Lower lobe of right lung (tissue), 2 donors: ENCODE results near the gene JAM2. TPM values are rescaled to one million over a fixed set of nuclear protein-coding genes. Genes with fewer than 3 reads are reported as not detected.

Experiments used
- ATAC-seq, 2 donors: fragments of 200-7000 bp; cut with Tn5 transposase; one replicate each; pipeline ENCODE4 v1.9.1; 2020 to 2022; ENCODE audit warnings: mild to moderate bottlenecking in 2 of 2, moderate library complexity in 2 of 2
- DNase-seq: peaks from one replicate; pipeline ENCODE4 v3.0.0-alpha.2; 2020
- H3K27ac ChIP-seq: fragments of 200-600 bp; one replicate; pipeline ENCODE4 v1.8.0; 2022
- H3K27me3 ChIP-seq: fragments of 200-600 bp; one replicate; pipeline ENCODE4 v1.8.0; 2022; ENCODE audit warnings: low read depth
- H3K36me3 ChIP-seq: fragments of 200-600 bp; one replicate; pipeline ENCODE4 v1.8.0; 2022; ENCODE audit warnings: mild to moderate bottlenecking
- H3K4me1 ChIP-seq: fragments of 200-600 bp; one replicate; pipeline ENCODE4 v1.8.0; 2022
- H3K4me3 ChIP-seq: fragments of 200-600 bp; one replicate; pipeline ENCODE4 v1.8.0; 2022; ENCODE audit warnings: mild to moderate bottlenecking
- H3K9me3 ChIP-seq: fragments of 200-600 bp; one replicate; pipeline ENCODE4 v1.8.0; 2022
- intact Hi-C: fragments of 100-400 bp; cut with DNase I; formaldehyde crosslinking; loops from one replicate; pipeline ENCODE4 v1.11.0; 2022
- total RNA-seq: library from RNA; stranded (reverse); fragmentation: NEBNext Ultra II Directional; extraction: Animal tissue kit (Norgen Biotek cat#: 25700); gene quantifications from one replicate; pipeline ENCODE4 v1.2.1, GENCODE V29; 2021
- TF ChIP-seq, protein P1 (sequence below): fragments of 200-600 bp; IDR thresholded peaks from one replicate; pipeline ENCODE4 v1.8.0; 2022; ENCODE audit warnings: antibody characterized with exemption, mild to moderate bottlenecking
- donor health status: DM: no; HTN: yes; CAD: no; lungs with severe emphysema.

Gene JAM2
- total RNA-seq, 1 donor from 2014 or later = 36.2 TPM

DNA sequence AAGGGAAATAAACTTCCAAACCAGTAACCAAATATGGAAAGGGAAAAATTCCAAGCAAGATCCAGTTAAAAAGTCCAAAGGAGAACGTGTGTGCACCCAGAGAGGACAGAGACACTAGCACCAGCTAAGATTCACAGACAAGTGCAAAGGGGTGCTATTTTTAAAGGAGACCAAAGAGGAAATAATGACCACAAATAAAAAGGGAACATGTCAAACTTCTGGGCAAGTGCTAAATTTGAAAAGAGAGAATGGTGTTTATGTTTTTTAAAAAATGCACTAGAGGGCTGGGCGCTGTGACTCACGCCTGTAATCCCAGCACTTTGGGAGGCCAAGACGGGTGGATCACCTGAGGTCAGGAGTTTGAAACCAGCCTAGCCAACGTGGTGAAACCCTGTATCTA lies 8.6 kb downstream of the JAM2 start:
- intact Hi-C loops = no loop called here
- no peaks in the 10 kb centered on the region for H3K4me1 ChIP-seq
- TF ChIP-seq, protein P1, sequence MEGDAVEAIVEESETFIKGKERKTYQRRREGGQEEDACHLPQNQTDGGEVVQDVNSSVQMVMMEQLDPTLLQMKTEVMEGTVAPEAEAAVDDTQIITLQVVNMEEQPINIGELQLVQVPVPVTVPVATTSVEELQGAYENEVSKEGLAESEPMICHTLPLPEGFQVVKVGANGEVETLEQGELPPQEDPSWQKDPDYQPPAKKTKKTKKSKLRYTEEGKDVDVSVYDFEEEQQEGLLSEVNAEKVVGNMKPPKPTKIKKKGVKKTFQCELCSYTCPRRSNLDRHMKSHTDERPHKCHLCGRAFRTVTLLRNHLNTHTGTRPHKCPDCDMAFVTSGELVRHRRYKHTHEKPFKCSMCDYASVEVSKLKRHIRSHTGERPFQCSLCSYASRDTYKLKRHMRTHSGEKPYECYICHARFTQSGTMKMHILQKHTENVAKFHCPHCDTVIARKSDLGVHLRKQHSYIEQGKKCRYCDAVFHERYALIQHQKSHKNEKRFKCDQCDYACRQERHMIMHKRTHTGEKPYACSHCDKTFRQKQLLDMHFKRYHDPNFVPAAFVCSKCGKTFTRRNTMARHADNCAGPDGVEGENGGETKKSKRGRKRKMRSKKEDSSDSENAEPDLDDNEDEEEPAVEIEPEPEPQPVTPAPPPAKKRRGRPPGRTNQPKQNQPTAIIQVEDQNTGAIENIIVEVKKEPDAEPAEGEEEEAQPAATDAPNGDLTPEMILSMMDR = no peak
- H3K36me3 ChIP-seq = no peaks in the 10 kb centered on the region
- DNase-seq = no peak
- no peaks in the 10 kb centered on the region for H3K9me3 ChIP-seq
- H3K27ac ChIP-seq = no peak overlapping the region
- no peak overlapping the region for H3K4me3 ChIP-seq
- ATAC-seq = no peak
- H3K27me3 ChIP-seq = no peaks in the 10 kb centered on the region

DNA sequence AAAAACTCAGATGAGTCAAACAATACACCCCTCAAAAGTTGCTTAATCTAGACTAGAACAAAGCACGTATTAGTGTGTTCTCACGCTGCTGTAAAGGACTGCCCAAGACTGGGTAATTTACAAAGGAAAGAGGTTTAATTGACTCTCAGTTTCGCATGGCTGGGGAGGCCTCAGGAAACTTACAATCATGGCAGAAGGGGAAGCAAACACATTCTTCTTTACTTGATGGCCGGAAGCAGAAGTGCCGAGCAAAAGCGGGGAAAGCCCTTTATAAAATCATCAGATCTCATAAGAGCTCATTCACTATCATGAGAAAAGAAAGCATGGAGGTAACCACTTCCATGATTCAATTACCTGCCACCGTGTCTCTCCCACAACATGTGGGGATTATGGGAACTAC lies 10.1 kb downstream of the JAM2 start:
- H3K27ac ChIP-seq = no peak overlapping the region
- intact Hi-C loops = no loop called here
- no peak for ATAC-seq
- no peaks in the 10 kb centered on the region for H3K9me3 ChIP-seq
- DNase-seq = no peak
- TF ChIP-seq, protein P1 = no peak
- H3K4me3 ChIP-seq = no peak overlapping the region
- H3K36me3 ChIP-seq = no peaks in the 10 kb centered on the region
- H3K27me3 ChIP-seq = no peaks in the 10 kb centered on the region
- H3K4me1 ChIP-seq = no peaks in the 10 kb centered on the region

DNA sequence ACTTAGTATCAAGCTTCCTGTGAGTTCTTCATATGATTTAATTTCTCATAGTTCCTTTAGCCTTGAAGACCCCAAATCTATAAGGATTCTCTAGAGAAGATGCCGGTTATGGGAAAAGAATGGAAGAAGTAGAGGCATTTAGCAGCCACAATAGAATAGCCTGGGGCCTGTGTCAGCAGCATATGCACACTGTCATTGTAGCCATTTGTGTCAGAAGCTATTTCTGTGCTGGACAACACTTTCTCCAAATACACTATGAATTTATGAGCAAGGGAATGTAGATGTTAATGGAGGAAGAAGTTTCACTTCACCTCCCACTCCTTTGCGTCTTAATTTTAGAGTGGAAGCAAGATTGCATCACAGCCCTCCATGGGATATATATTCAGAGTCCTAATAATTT lies 17.4 kb downstream of the JAM2 start:
- Histone ChIP-seq H3K27me3 (no peaks in the 10 kb centered on the region), H3K9me3 (no peaks in the 10 kb centered on the region), H3K36me3 (no peaks in the 10 kb centered on the region), H3K27ac (no peak overlapping the region), H3K4me3 (no peak overlapping the region), H3K4me1 (no peaks in the 10 kb centered on the region)
- intact Hi-C loops = no loop called here
- ATAC-seq (no peak), DNase-seq (no peak)
- TF ChIP-seq, protein P1 = no peak

DNA sequence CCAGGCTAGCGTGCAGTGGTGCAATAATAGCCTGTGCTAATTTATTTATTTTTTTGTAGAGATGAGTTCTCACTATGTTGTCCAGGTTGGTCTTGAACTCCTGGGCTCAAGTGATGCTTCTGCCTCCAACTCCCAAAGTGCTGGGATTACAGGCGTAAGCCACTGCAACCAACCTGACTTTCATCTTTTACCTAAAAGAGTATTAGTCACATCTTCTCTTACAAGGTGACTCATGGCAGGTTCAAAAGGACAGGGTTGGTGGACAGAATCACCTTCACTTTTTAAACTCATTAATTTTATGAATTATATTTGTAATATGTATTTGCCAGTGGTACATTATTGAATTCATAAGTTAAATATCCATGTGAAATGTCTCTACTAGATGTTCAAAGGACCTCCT lies 18.1 kb downstream of the JAM2 start:
- Histone ChIP-seq H3K9me3 (no peaks in the 10 kb centered on the region), H3K36me3 (no peaks in the 10 kb centered on the region), H3K27me3 (no peaks in the 10 kb centered on the region), H3K4me1 (no peaks in the 10 kb centered on the region), H3K4me3 (no peak overlapping the region), H3K27ac (no peak overlapping the region)
- TF ChIP-seq, protein P1 = no peak
- ATAC-seq (no peak), DNase-seq (no peak)
- intact Hi-C loops = no loop called here

DNA sequence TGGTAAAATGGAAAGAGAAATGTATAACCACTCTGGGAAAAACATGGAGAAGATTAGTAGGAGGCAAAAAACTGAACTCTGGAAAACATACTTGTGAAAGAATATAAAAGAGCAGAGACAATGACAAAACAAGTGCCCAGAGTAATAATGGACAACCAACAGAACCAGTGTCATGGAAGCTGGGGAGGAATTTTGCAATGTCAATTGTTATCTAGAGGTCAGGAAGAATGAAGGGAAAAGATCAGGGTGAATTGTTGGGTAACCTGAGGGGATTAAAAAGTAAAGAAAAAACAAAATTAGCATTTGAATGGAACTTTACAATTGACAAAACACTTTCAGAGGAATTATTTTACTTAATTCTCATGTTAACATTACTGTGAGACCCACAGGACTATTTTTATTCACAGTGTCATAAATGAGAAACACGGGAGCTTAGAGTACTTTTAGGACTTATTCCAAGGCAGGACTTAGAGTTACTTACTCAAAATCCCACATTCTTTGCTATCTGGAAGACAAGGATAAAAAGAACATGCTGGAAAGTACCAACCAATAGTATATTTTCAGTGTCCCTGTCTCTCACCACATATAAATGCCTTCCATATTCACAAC lies 19.5 kb downstream of the JAM2 start:
- intact Hi-C loops = no loop called here
- no peak overlapping the region for H3K4me3 ChIP-seq
- no peaks in the 10 kb centered on the region for H3K4me1 ChIP-seq
- H3K27me3 ChIP-seq = no peaks in the 10 kb centered on the region
- H3K36me3 ChIP-seq = no peaks in the 10 kb centered on the region
- no peak for DNase-seq
- H3K9me3 ChIP-seq = no peaks in the 10 kb centered on the region
- no peak overlapping the region for H3K27ac ChIP-seq
- TF ChIP-seq, protein P1 = no peak
- ATAC-seq = no peak
